Ovary (tissue), 3 donors: ENCODE data around the gene DLG5.

Experiments used
- EP300 ChIP-seq: sonication (generic); formaldehyde crosslinking; IDR thresholded peaks from one replicate; pipeline ENCODE4 v1.6.1; 2017; ENCODE audit warnings: antibody characterized with exemption
- POLR2A ChIP-seq: fragments of 450-650 bp; IDR thresholded peaks from one replicate; pipeline ENCODE4 v1.6.1; 2017; ENCODE audit warnings: antibody characterized with exemption, mild to moderate bottlenecking, moderate library complexity
- TF ChIP-seq, protein P1 (sequence below), 3 donors: fragments of 450-650 bp in 2 of 3; fragments of 200-600 bp in 1 of 3; IDR thresholded peaks; one replicate each; pipeline versions ENCODE4 v1.5.1 to v1.8.0; 2016 to 2022; ENCODE audit warnings: antibody characterized with exemption in 3 of 3, mild to moderate bottlenecking in 1 of 3
- donor health status: DM: no; HTN: no; CAD: no.

DNA sequence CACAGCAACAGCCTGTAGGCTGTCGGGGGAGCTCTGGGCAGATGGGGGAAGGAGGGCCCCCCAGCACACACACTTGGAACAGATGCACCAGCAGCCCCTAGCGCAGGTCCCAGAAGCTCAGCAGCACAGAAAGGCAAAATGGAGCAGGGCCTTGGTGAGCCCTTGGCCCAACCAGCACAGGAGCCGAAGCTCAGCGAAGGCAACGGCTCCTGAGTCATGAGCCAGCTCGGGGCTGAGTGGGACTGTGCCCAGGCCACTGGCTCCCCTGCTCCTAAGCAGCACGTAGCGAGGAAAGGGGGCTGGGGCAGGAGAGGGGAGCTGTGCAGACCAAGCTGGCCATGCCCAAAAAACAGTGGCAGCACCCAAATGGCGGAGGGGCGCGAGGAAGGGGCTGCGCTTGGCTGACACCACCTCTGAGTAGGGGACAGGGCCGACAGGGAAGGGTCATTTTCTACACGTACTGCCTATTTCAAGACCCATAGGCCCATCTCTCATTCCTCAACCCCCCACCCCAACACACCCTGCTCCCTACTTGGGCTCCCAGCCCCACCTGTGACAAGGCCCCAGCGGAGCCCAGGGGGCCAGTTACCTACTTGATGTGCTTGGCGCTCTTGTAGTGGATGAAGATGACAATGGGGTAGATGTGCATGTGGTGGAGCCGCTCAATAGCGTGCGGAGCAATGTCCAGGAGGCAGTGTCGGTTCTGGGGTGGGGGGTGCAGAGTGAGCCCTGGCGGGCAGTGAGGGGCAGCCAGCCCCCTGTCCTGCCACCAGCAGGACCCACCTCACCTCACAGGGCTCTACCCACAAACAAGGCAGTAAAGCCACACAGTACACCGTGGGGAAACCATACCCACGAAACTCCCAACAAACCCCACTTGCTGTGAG is 132.1 kb downstream of the DLG5 start:
- TF ChIP-seq, protein P1, sequence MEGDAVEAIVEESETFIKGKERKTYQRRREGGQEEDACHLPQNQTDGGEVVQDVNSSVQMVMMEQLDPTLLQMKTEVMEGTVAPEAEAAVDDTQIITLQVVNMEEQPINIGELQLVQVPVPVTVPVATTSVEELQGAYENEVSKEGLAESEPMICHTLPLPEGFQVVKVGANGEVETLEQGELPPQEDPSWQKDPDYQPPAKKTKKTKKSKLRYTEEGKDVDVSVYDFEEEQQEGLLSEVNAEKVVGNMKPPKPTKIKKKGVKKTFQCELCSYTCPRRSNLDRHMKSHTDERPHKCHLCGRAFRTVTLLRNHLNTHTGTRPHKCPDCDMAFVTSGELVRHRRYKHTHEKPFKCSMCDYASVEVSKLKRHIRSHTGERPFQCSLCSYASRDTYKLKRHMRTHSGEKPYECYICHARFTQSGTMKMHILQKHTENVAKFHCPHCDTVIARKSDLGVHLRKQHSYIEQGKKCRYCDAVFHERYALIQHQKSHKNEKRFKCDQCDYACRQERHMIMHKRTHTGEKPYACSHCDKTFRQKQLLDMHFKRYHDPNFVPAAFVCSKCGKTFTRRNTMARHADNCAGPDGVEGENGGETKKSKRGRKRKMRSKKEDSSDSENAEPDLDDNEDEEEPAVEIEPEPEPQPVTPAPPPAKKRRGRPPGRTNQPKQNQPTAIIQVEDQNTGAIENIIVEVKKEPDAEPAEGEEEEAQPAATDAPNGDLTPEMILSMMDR (IDR thresholded peaks at IDR 0.05) = no peak
- no peak for TF ChIP-seq POLR2A
- TF ChIP-seq EP300 = no peak
